ENCODE measurements around the gene ATP6V1C2. TPM values are rescaled to one million over a fixed set of nuclear protein-coding genes. Genes with fewer than 3 reads are reported as not detected.

ATP6V1C2 gene
- total RNA-seq, 1 donor from 2014 or later, result 1.1 TPM

- Mint-ChIP-seq H3K27ac (no peak overlapping the region), H3K27me3 (peaks cover 79% of the 10 kb centered on the region), H3K36me3 (no peaks in the 10 kb centered on the region), H3K4me3 (no peak overlapping the region), H3K4me1 (ENCODE audit: unreplicated experiment) (peaks cover 6% of the 10 kb centered on the region), H3K9me3 (no peaks in the 10 kb centered on the region)
- no peak for TF ChIP-seq CTCF (conservative IDR thresholded peaks at IDR 0.05)
- no peak for DNase-seq (ENCODE audit: extremely low spot score, unreplicated experiment)
Measured at GRCh38 chr2:10717628-10718027, 3.8 kb upstream of the ATP6V1C2 start.

- Mint-ChIP-seq H3K27me3 (peaks cover 88% of the 10 kb centered on the region), H3K36me3 (no peaks in the 10 kb centered on the region), H3K9me3 (no peaks in the 10 kb centered on the region), H3K27ac (no peak overlapping the region), H3K4me3 (peak overlapping the region; percentile 74), H3K4me1 (ENCODE audit: unreplicated experiment) (peaks cover 6% of the 10 kb centered on the region)
- TF ChIP-seq CTCF (conservative IDR thresholded peaks at IDR 0.05), result no peak
- no peak for DNase-seq (ENCODE audit: extremely low spot score, unreplicated experiment)
Measured at GRCh38 chr2:10720306-10720705, 1.1 kb upstream of the ATP6V1C2 start.

DNA sequence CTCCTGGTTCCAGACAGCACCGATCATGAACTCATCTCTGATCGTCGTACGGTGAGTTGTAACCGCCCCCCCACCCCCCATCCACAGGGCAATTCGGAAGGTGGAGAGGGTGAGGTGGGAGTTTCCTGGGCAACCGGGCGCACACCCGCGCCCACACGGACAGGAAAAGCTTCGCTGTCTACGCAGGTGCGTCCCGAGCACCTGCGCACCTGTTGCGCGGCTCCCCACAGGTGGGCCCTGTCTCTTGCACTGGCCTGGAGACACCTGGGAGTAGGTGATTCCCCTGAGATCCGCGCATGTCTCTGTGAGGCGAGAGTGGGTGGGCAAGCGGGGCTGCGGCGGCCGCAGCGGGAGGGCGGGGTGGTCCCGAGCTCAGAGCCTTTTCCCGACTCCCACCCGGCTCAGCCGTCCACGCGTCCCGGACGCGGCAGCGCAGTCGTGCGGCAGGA is 459 bp upstream of the ATP6V1C2 start:
- peaks cover 85% of the 10 kb centered on the region for H3K27me3 Mint-ChIP-seq
- TF ChIP-seq CTCF (conservative IDR thresholded peaks at IDR 0.05), result no peak
- no peak for DNase-seq (ENCODE audit: extremely low spot score, unreplicated experiment)
- H3K4me1 Mint-ChIP-seq (ENCODE audit: unreplicated experiment), result peaks cover 6% of the 10 kb centered on the region
- peak overlapping the region; percentile 74 for H3K4me3 Mint-ChIP-seq
- H3K9me3 Mint-ChIP-seq, result no peaks in the 10 kb centered on the region
- H3K36me3 Mint-ChIP-seq, result no peaks in the 10 kb centered on the region
- no peak overlapping the region for H3K27ac Mint-ChIP-seq

GRCh38 chr2:10722252-10722825 is 909 bp downstream of the ATP6V1C2 start:
- no peak for TF ChIP-seq CTCF (conservative IDR thresholded peaks at IDR 0.05)
- Mint-ChIP-seq H3K9me3 (no peaks in the 10 kb centered on the region), H3K36me3 (no peaks in the 10 kb centered on the region), H3K4me3 (peak overlapping the region; percentile 74), H3K27me3 (peaks cover 86% of the 10 kb centered on the region), H3K27ac (no peak overlapping the region), H3K4me1 (ENCODE audit: unreplicated experiment) (peaks cover 6% of the 10 kb centered on the region)
- no peak for DNase-seq (ENCODE audit: extremely low spot score, unreplicated experiment)

DNA sequence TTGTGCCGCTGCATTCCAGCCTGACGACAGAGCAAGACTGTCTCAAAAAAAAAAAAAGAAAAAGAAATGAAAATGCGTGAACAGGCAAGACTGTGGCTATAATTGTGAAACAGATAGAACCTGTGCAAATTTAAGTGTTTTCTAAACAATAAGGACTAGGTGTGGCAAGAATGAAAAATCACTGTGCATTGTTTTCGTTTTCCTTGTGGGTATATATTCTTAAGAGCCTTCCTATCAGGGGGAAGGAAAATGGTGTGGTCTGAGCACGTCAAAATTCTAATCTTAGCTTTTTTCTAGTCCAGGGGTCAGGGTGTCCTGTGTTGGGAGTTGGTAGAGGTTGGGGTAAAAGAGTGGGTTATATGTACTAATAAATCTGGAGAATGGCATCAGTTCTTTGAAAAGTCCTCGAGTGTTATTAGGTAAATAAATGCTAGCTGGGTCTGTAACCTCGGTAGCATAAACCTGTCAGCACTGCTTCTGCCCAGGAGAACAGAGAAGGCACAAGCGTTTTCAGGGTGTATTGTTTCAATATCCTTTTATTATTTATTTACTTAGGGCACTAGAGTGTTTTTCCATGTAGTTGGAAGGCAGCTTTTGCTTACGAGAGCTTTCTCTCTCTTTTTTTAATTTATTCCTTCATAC is 11.6 kb downstream of the ATP6V1C2 start:
- TF ChIP-seq CTCF (conservative IDR thresholded peaks at IDR 0.05), result no peak
- peaks cover 17% of the 10 kb centered on the region for H3K27me3 Mint-ChIP-seq
- DNase-seq (ENCODE audit: extremely low spot score, unreplicated experiment), result no peak
- H3K27ac Mint-ChIP-seq, result no peak overlapping the region
- no peaks in the 10 kb centered on the region for H3K9me3 Mint-ChIP-seq
- no peaks in the 10 kb centered on the region for H3K36me3 Mint-ChIP-seq
- no peak overlapping the region for H3K4me3 Mint-ChIP-seq
- H3K4me1 Mint-ChIP-seq (ENCODE audit: unreplicated experiment), result peaks cover 4% of the 10 kb centered on the region

Measured in type B pancreatic cell (in vitro differentiated cells).